HepG2 (cell line): ENCODE data around the gene EBF3. TPM values are rescaled to one million over a fixed set of nuclear protein-coding genes. Genes with fewer than 3 reads are reported as not detected.

Experiments
- ATAC-seq: fragments of 200-7000 bp; cut with Tn5 transposase; 3 replicates; pipeline ENCODE4 v1.9.1; 2020; ENCODE audit warnings: mild to moderate bottlenecking, moderate library complexity
- BruUV-seq: library from RNA; stranded (reverse); fragments of 400-500 nt; replicated peaks from 2 replicates; lab custom pipeline; 2021; lab: Mats Ljungman, UMichigan
- CTCF ChIA-PET: fragments of 300-600 bp; formaldehyde crosslinking; extraction: SDS; loops from one replicate; lab custom pipeline; 2021; ENCODE audit warnings: low total read pairs, inconsistent platforms, low intra/inter-chr PET ratio; lab: Yijun Ruan, JAX
- POLR2A ChIA-PET: fragments of 350-600 bp; sonication (Branson Sonifier 250); formaldehyde crosslinking; loops from one replicate; lab custom pipeline; 2020; ENCODE audit warnings: antibody characterized with exemption, inconsistent platforms; lab: Yijun Ruan, JAX
- DNase-seq: peaks from one replicate; pipeline ENCODE4 v3.0.0-alpha.2; 2015; ENCODE audit warnings: low spot score
- FAIRE-seq: peaks from 3 replicates; lab custom pipeline; 2011; peaks lifted over from hg19 to GRCh38; lab: Jason Lieb, UNC
- H2AFZ ChIP-seq: one replicate; pipeline ENCODE4 v1.6.1; 2011; ENCODE audit warnings: low read length, inconsistent platforms
- H3K27ac ChIP-seq: fragments of 300-600 bp; 3 replicates; pipeline ENCODE4 v1.8.0; 2011; ENCODE audit warnings: mixed run types, mild to moderate bottlenecking, mixed read lengths, low read length, inconsistent platforms; ENCODE audit not compliant: insufficient read depth; ENCODE audit errors: extremely low read length
- H3K27me3 ChIP-seq, 2 experiments: fragments of 200-600 bp in 1 of 2; 2 replicates in 1 of 2; 3 replicates in 1 of 2; pipeline versions ENCODE4 v1.6.0 to v1.8.0; 2011; ENCODE audit warnings: low read length in 2 of 2, mild to moderate bottlenecking in 2 of 2, moderate library complexity in 2 of 2, inconsistent platforms in 1 of 2; ENCODE audit not compliant: insufficient read depth in 2 of 2, control insufficient read depth in 1 of 2
- H3K36me3 ChIP-seq, 2 experiments: fragments of 200-600 bp in 1 of 2; replicated peaks in 1 of 2; 2 replicates in 1 of 2; 3 replicates in 1 of 2; pipeline versions ENCODE4 v1.5.1 to v1.8.0; 2011; ENCODE audit warnings: low read length in 2 of 2, inconsistent platforms in 1 of 2; ENCODE audit not compliant: insufficient read depth in 2 of 2, control insufficient read depth in 1 of 2
- H3K4me1 ChIP-seq: 2 replicates; pipeline ENCODE4 v1.5.1; 2012; ENCODE audit warnings: low read length, inconsistent platforms; ENCODE audit not compliant: insufficient read depth
- H3K4me2 ChIP-seq: 2 replicates; pipeline ENCODE4 v1.6.0; 2011; ENCODE audit warnings: low read depth, low read length, inconsistent platforms
- H3K4me3 ChIP-seq, 3 experiments: fragments of 200-600 bp in 1 of 3; sonication (generic), shearing (Covaris generic) in 1 of 3; replicated peaks in 1 of 3; 2 replicates each; pipeline ENCODE4 v1.5.1; 2011 to 2016; ENCODE audit warnings: low read length in 3 of 3, inconsistent platforms in 2 of 3, low read depth in 2 of 3, mild to moderate bottlenecking in 2 of 3, control low read depth in 1 of 3, mixed read lengths in 1 of 3; ENCODE audit not compliant: insufficient read depth in 1 of 3
- H3K79me2 ChIP-seq: one replicate; pipeline ENCODE4 v1.6.1; 2011; ENCODE audit warnings: low read length, inconsistent platforms; ENCODE audit not compliant: insufficient read depth
- H3K9ac ChIP-seq: 2 replicates; pipeline ENCODE4 v1.6.0; 2011; ENCODE audit warnings: mild to moderate bottlenecking, low read depth, low read length, inconsistent platforms; ENCODE audit not compliant: insufficient read depth
- H3K9me3 ChIP-seq: 2 replicates; pipeline ENCODE4 v1.5.1; 2012; ENCODE audit warnings: mild to moderate bottlenecking, low read length
- H4K20me1 ChIP-seq: 2 replicates; pipeline ENCODE4 v1.6.0; 2011; ENCODE audit warnings: inconsistent platforms, mild to moderate bottlenecking, low read length, moderate library complexity; ENCODE audit not compliant: insufficient read depth
- ZNF143 ChIP-seq: sonication (generic); formaldehyde crosslinking; IDR thresholded peaks from 2 replicates; pipeline ENCODE4 v1.4.0; 2020; ENCODE audit warnings: missing genetic modification reagents
- ZNF614 ChIP-seq: IDR thresholded peaks from 2 replicates; pipeline ENCODE4 v1.6.1; 2018; ENCODE audit warnings: missing biosample characterization, missing genetic modification reagents, inconsistent platforms, borderline replicate concordance
- WGBS: methylation state at CpG from one replicate; pipeline ENCODE4 v1.1.6; 2017; ENCODE audit warnings: low lambda C conversion rate; 5-methylcytosine and 5-hydroxymethylcytosine counted together
- in situ Hi-C: cut with HindIII; loops from 2 replicates; pipeline ENCODE4 v1.10.0; 2017; ENCODE audit warnings: low pct_unique_long_range_greater_than_20kb; ENCODE audit not compliant: extremely low pct_ligation_motif_present
- intact Hi-C: fragments of 100-400 bp; cut with micrococcal nuclease; formaldehyde crosslinking; loops from one replicate; pipeline ENCODE4 v1.10.0; 2022; ENCODE audit not compliant: unreplicated experiment
- polyA plus RNA-seq, 8 experiments: library from polyadenylated mRNA; depleted of rRNA in 3 of 8; stranded (reverse) in 7 of 8; unstranded in 1 of 8; fragments of >200 nt; fragmentation: Illumina TruSeq in 4 of 8; extraction: Trizol in 4 of 8; gene quantifications; 2 replicates each; pipeline versions ENCODE4 v1.2.1 to v1.2.3, GENCODE V29; 2011 to 2016; ENCODE audit warnings: low read depth in 4 of 8, missing spikeins in 1 of 8, mixed read lengths in 1 of 8; ENCODE audit not compliant: insufficient read depth in 1 of 8
- total RNA-seq, 5 experiments: library from RNA; depleted of rRNA; stranded (reverse); fragments of >200 nt; fragmentation: Illumina TruSeq; extraction: Trizol; gene quantifications; 2 replicates each; pipeline ENCODE4 v1.2.3, GENCODE V29; 2016; ENCODE audit warnings: low read depth in 1 of 5
- TF ChIP-seq, protein P1 (sequence below): sonication (generic); formaldehyde crosslinking; IDR thresholded peaks from 2 replicates; pipeline ENCODE4 v1.4.0; 2020; ENCODE audit warnings: missing genetic modification reagents
- TF ChIP-seq, protein P2 (sequence below): sonication (generic); formaldehyde crosslinking; IDR thresholded peaks from 2 replicates; pipeline ENCODE4 v1.8.1; 2023; ENCODE audit warnings: missing genetic modification reagents, mild to moderate bottlenecking, borderline replicate concordance
- TF ChIP-seq, protein P3 (sequence below): sonication (generic); formaldehyde crosslinking; IDR thresholded peaks from 2 replicates; pipeline ENCODE4 v1.5.0; 2020; ENCODE audit warnings: missing genetic modification reagents, mild to moderate bottlenecking, borderline replicate concordance
- TF ChIP-seq, protein P4 (sequence below): sonication (generic); formaldehyde crosslinking; IDR thresholded peaks from 2 replicates; pipeline ENCODE4 v1.5.0; 2020; ENCODE audit warnings: missing genetic modification reagents
- TF ChIP-seq, protein P5 (sequence below): sonication (generic); formaldehyde crosslinking; IDR thresholded peaks from 2 replicates; pipeline ENCODE4 v1.4.0; 2020; ENCODE audit warnings: missing genetic modification reagents, mild to moderate bottlenecking, borderline replicate concordance

The EBF3 gene
- total and polyA plus RNA-seq, 2 of the 13 experiments (the other 11 are each of a cell fraction or from before 2014, with no cell fraction given) = not detected

DNA sequence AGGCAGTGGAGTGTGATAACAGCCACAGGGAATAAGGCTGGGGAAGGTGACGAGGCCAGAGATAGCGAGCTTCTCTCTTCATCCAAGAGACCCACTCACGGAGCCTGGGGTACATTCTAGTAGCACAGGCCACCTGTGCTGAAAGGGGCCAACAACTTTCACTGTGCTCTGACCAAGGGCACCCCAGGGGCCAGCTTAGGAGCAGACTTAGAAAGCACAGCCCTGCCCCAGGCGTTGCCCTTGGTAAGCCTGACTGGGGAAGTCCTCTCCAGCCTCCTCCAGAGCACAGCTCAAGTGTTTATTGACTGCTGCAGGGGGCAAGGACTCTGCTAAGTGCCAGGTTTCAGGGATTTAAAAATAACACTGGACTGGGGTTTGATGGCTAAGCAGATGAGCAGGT is 44.7 kb downstream of the EBF3 start (continued):
- TF ChIP-seq ZNF143 (CRISPR knock-in tag) (no peak), ZNF614 (no peak)
- TF ChIP-seq, protein P1, sequence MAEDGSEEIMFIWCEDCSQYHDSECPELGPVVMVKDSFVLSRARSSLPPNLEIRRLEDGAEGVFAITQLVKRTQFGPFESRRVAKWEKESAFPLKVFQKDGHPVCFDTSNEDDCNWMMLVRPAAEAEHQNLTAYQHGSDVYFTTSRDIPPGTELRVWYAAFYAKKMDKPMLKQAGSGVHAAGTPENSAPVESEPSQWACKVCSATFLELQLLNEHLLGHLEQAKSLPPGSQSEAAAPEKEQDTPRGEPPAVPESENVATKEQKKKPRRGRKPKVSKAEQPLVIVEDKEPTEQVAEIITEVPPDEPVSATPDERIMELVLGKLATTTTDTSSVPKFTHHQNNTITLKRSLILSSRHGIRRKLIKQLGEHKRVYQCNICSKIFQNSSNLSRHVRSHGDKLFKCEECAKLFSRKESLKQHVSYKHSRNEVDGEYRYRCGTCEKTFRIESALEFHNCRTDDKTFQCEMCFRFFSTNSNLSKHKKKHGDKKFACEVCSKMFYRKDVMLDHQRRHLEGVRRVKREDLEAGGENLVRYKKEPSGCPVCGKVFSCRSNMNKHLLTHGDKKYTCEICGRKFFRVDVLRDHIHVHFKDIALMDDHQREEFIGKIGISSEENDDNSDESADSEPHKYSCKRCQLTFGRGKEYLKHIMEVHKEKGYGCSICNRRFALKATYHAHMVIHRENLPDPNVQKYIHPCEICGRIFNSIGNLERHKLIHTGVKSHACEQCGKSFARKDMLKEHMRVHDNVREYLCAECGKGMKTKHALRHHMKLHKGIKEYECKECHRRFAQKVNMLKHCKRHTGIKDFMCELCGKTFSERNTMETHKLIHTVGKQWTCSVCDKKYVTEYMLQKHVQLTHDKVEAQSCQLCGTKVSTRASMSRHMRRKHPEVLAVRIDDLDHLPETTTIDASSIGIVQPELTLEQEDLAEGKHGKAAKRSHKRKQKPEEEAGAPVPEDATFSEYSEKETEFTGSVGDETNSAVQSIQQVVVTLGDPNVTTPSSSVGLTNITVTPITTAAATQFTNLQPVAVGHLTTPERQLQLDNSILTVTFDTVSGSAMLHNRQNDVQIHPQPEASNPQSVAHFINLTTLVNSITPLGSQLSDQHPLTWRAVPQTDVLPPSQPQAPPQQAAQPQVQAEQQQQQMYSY (CRISPR knock-in tag) = no peak
- TF ChIP-seq, protein P2, sequence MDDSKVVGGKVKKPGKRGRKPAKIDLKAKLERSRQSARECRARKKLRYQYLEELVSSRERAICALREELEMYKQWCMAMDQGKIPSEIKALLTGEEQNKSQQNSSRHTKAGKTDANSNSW = no peak
- TF ChIP-seq, protein P3, sequence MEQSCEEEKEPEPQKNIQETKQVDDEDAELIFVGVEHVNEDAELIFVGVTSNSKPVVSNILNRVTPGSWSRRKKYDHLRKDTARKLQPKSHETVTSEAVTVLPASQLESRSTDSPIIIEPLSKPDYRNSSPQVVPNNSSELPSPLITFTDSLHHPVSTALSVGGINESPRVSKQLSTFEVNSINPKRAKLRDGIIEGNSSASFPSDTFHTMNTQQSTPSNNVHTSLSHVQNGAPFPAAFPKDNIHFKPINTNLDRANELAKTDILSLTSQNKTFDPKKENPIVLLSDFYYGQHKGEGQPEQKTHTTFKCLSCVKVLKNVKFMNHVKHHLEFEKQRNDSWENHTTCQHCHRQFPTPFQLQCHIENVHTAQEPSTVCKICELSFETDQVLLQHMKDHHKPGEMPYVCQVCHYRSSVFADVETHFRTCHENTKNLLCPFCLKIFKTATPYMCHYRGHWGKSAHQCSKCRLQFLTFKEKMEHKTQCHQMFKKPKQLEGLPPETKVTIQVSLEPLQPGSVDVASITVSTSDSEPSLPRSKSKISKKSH (CRISPR knock-in tag) = no peak
- TF ChIP-seq, protein P4, sequence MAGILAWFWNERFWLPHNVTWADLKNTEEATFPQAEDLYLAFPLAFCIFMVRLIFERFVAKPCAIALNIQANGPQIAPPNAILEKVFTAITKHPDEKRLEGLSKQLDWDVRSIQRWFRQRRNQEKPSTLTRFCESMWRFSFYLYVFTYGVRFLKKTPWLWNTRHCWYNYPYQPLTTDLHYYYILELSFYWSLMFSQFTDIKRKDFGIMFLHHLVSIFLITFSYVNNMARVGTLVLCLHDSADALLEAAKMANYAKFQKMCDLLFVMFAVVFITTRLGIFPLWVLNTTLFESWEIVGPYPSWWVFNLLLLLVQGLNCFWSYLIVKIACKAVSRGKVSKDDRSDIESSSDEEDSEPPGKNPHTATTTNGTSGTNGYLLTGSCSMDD (CRISPR knock-in tag) = no peak

DNA sequence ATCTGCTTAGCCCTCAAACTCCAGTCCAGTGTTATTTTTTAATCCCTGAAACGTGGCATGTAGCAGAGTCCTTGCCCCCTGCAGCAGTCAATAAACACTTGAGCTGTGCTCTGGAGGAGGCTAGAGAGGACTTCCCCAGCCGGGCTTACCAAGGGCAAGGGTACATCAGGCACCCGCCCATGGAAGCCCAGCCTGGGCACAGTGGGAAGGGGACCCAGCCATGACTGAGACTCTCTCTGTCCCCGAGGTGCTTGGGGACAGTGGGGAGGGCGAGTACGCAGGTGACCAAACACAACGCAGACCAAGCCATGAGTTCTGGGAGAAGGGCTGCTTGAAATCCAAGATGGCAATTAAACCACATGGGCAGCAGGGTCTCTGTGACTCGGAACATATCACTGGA is 45.2 kb downstream of the EBF3 start:
- no peaks in the 10 kb centered on the region for H3K4me1 ChIP-seq
- H3K9ac ChIP-seq = no peak overlapping the region
- H3K27ac ChIP-seq = no peak overlapping the region
- in situ Hi-C loops (no loop called here), intact Hi-C loops (no loop called here)
- no peaks in the 10 kb centered on the region for H3K9me3 ChIP-seq
- H3K27me3 ChIP-seq = peaks cover 4 to 52% of the 10 kb centered on the region in 2 experiments
- ATAC-seq (no peak), DNase-seq (no peak), FAIRE-seq (no peak)
- H3K79me2 ChIP-seq = no peaks in the 10 kb centered on the region
- H3K36me3 ChIP-seq = no peaks in the 10 kb centered on the region
- ChIA-PET POLR2A (no interaction called here), CTCF (no interaction called here)
- H4K20me1 ChIP-seq = no peaks in the 10 kb centered on the region
- H2AFZ ChIP-seq = no peak overlapping the region
- WGBS = 9% methylated on average over 5 of the region's 8 CpGs
- BruUV-seq = no TSS peak
- TF ChIP-seq, protein P5, sequence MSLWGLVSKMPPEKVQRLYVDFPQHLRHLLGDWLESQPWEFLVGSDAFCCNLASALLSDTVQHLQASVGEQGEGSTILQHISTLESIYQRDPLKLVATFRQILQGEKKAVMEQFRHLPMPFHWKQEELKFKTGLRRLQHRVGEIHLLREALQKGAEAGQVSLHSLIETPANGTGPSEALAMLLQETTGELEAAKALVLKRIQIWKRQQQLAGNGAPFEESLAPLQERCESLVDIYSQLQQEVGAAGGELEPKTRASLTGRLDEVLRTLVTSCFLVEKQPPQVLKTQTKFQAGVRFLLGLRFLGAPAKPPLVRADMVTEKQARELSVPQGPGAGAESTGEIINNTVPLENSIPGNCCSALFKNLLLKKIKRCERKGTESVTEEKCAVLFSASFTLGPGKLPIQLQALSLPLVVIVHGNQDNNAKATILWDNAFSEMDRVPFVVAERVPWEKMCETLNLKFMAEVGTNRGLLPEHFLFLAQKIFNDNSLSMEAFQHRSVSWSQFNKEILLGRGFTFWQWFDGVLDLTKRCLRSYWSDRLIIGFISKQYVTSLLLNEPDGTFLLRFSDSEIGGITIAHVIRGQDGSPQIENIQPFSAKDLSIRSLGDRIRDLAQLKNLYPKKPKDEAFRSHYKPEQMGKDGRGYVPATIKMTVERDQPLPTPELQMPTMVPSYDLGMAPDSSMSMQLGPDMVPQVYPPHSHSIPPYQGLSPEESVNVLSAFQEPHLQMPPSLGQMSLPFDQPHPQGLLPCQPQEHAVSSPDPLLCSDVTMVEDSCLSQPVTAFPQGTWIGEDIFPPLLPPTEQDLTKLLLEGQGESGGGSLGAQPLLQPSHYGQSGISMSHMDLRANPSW = no peak
- H3K4me3 ChIP-seq = no peak overlapping the region
- H3K4me2 ChIP-seq = no peak overlapping the region
